CD4-positive, alpha-beta T cell treated with Interleukin-6 for 4 hours (primary cell): ENCODE measurements around the gene ZNF532.
"Not testable (repeated sequence)": the region's sequence is repeated elsewhere in the genome, so short reads cannot be mapped to it uniquely, and the experiment has no call there.

Experiments
- DNase-seq: peaks from one replicate; pipeline ENCODE4 v3.0.0-alpha.2; 2020; ENCODE audit warnings: mixed read lengths

Gene ZNF532, protein sequence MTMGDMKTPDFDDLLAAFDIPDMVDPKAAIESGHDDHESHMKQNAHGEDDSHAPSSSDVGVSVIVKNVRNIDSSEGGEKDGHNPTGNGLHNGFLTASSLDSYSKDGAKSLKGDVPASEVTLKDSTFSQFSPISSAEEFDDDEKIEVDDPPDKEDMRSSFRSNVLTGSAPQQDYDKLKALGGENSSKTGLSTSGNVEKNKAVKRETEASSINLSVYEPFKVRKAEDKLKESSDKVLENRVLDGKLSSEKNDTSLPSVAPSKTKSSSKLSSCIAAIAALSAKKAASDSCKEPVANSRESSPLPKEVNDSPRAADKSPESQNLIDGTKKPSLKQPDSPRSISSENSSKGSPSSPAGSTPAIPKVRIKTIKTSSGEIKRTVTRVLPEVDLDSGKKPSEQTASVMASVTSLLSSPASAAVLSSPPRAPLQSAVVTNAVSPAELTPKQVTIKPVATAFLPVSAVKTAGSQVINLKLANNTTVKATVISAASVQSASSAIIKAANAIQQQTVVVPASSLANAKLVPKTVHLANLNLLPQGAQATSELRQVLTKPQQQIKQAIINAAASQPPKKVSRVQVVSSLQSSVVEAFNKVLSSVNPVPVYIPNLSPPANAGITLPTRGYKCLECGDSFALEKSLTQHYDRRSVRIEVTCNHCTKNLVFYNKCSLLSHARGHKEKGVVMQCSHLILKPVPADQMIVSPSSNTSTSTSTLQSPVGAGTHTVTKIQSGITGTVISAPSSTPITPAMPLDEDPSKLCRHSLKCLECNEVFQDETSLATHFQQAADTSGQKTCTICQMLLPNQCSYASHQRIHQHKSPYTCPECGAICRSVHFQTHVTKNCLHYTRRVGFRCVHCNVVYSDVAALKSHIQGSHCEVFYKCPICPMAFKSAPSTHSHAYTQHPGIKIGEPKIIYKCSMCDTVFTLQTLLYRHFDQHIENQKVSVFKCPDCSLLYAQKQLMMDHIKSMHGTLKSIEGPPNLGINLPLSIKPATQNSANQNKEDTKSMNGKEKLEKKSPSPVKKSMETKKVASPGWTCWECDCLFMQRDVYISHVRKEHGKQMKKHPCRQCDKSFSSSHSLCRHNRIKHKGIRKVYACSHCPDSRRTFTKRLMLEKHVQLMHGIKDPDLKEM (N-terminal part only)

GRCh38 chr18:58864146-58865032 is at the start of gene ZNF532:
ZNF532 (plus strand) TSS chr18:58864877. CDS start in a region left out here.
- DNase-seq: peak; percentile 7

- DNase-seq: peak; percentile 49
These were observed 45.6 kb upstream of the ZNF532 start for GRCh38 chr18:58819051-58819450.

GRCh38 chr18:58820251-58820650 is 44.4 kb upstream of the ZNF532 start:
- no peak for DNase-seq

GRCh38 chr18:58822944-58823343 is 41.7 kb upstream of the ZNF532 start:
- DNase-seq: no peak

DNA sequence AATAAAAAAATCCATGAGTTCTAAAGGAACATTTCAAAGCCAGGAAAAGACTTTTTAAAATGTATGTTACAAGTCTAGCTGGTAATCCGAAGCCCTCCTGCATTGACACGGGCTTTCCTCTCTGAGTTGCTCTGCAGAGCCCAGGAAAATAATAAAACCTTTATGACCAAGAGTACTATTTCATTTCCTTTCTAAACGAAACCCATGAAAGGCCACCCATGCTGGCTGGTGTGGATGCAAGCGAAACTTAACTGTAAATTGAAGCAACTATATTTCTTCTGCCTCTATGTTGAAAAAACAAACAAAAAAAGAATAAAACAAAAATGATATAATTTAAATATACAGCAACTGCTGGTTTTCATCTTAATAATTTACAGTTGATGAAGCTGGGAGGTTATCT is 41.3 kb upstream of the ZNF532 start:
- DNase-seq: no peak

DNA sequence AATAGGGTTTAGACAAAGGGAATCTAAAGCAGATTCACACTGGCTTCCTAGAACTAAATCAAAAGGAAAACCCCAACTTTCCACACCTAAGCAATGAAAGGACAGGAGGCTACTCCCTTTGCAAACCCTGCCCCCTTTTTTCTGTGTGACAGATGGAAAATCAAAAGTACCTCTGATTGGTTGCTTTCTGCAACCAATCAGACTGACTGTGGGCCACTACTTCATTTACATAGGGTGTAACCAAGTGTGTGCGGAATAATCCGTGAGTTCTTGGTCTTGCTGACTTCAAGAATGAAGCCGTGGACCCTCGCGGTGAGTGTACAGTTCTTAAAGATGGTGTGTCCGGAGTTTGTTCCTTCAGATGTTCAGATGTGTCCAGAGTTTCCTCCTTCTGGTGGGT is 37.8 kb upstream of the ZNF532 start:
- DNase-seq: not testable (repeated sequence)

- DNase-seq: no peak
These were observed 37.2 kb upstream of the ZNF532 start for GRCh38 chr18:58827428-58827827.

- DNase-seq: no peak
These were observed 36.8 kb upstream of the ZNF532 start for GRCh38 chr18:58827886-58828285.

GRCh38 chr18:58828399-58829121 is 36.1 kb upstream of the ZNF532 start:
- no peak for DNase-seq

DNA sequence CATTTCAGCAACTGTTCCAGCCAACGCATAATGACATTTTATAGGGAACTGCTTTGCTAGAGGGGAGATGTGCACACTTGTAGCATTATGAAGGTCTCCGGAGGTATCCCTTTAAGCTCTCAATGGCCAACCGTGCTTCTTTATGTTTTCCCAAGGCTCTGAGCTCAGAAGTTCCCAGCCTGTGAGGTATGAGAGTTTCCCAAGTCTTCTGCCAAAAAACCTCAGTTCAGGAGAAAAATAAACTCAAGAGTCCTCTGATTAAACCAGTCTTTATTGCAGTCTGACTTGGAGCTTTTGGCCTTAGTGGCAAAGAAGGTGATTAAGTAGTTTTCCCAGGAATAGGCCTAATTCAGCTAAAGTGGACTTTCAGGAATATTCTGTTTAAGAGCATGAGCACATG is 35.4 kb upstream of the ZNF532 start:
- DNase-seq: no peak

- not testable (repeated sequence) for DNase-seq
These were observed 34.8 kb upstream of the ZNF532 start for GRCh38 chr18:58829886-58830285.

- no peak for DNase-seq
These were observed 33.1 kb upstream of the ZNF532 start for GRCh38 chr18:58831606-58832005.

DNA sequence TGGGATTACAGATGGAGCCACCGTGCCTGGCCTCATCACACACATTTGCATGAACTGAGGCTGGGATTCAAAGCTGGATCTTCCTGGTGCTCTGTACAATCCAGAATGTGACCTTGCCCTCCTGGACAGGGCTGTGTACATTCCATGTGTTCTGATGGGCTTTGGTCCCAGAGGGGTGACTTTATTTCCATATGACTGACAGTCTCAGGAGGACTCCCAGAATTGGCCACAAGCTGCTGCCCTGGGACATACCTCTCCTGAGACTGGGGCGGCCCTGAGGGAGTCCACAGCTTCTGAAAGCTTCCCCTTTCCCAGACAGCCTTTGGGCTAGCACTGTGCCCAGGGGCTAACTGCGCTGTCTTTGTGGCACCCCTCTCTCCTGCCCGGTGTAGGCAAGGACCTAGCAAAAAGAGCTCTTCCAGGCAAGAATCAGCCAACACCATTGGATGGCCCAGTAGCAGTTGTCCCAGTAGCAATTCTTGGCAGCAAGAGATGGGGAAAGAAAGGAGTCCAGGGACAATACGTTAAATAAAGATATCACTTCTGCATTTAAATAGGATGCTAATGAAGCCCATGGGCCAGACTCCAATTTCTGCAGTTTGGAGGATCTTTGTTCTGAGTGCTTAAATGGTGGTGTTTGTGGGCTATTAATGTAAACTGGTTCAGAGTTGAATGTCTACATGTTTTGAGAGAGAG is 26.4 kb upstream of the ZNF532 start:
- no peak for DNase-seq

GRCh38 chr18:58838946-58839345 is 25.7 kb upstream of the ZNF532 start:
- no peak for DNase-seq

DNA sequence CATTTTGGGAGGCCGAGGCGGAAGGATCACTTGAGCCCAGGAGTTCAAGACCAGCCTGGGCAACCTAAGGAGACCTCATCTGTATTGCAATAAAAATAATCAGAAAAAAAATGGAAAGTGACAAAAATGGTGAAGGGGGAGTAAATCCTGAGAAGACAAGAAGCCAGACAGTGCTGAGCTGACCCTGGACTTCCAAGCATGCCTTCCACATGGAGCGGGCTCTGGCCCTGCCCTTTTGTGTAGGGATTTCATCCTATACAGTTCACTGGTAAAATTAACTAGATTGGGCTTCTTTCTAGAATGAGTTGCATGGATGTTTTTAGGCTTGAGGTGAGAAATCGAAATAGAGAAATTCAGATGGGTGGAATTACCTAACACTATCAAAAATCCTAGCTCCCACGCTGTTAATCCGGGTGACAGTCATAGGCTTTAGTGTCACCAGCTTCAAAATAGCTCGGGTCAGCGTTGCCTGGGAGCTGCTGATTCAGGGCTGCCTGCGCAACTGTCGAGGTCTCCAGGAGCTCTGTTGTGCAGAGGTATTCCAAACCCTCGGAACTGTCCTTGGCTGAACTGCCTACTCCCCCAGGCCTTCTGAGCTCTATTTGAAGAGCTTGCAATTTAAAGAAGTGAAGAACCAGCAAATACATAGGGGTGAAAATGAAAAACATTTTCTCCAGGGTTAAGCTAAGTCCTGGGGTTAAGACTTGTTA is 21.5 kb upstream of the ZNF532 start:
- DNase-seq: no peak

DNA sequence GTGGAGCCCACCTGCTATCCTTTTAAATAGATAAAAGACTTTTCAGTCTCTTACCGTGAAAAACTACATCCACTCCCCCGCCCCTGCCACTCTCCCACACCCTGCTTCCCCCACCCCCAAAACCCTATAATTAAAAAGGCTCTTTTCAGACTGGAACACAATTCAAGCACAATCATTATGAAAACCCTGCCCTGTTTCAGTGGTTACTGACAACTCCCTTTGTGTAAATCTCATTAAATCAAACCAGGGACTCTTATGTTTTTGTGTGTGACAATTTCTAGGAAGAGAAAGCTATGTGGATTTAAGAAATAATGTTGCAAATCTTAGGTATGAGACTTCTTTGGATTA is 21.0 kb upstream of the ZNF532 start:
- DNase-seq: no peak

GRCh38 chr18:58844871-58845270 is 19.8 kb upstream of the ZNF532 start:
- no peak for DNase-seq

DNA sequence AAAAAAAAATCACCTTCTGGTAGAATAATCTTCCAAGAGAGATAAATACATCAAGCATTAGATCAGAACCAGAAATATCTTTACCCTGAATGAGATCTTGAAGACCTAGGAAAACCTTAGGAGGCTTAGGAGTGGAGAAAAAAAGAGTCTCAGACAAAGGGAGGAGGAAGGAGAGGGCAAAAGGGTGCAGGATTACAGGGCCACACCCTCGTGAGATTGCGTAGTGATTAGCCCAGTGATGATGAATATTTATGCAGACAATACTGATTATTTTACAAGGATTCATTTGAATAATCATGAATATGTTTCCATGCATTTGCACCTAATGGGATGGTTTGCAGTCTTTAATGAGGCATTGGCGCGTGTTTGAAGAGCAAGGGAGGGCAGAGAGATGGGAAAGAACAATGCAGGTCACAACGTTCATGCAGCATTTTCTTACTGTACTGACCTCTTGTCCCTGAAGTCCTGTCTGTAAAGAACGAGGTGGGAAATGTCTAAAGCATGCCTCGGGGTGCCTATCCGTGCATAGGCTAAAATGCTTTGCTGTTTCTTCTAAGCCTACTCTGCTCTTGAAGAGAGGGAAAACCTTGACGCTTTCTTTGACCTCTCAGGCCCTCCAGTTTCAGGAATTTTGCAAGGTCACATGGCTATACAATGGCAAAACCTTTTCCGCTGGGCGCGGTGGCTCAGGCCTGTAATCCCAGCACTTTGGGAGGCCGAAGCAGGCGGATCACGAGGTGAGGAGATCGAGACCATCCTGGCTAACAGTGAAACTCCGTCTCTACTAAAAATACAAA is 18.6 kb upstream of the ZNF532 start:
- DNase-seq: no peak

DNA sequence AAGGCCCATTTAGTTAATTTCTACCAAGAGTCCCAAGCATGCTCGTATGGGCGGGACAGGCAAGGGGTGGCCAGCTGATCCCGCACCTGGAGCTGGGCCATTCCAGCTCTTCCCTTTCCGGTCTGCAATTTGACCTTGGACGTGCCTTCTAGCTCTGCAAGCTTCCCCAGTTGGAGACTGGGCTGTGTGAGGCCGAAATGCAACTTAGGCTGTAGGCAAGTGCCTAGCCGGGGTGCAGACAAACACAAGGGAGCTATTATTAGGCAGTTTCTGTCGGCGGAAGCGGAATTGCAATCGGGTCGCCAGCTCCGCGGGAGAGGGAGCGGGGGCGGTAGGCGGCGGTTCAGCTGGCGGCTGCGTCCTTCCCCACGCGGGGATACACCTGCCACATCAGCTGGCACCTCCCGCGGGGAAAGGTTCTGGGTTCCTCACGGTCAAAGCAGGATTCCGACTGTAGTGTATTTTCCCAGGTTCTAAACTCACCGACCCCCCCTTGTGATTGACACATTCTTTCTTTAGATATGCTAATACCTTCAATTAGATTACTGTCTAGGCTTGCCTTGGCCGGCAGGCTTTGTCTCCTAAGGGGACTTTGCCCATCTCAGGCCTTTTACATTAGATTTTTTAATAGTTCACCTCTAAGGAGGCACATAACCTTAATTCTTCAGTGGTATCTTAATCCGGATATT is 17.1 kb upstream of the ZNF532 start:
- DNase-seq: no peak
